Measurements from ENCODE around the gene DACT3.

The DACT3 gene, protein sequence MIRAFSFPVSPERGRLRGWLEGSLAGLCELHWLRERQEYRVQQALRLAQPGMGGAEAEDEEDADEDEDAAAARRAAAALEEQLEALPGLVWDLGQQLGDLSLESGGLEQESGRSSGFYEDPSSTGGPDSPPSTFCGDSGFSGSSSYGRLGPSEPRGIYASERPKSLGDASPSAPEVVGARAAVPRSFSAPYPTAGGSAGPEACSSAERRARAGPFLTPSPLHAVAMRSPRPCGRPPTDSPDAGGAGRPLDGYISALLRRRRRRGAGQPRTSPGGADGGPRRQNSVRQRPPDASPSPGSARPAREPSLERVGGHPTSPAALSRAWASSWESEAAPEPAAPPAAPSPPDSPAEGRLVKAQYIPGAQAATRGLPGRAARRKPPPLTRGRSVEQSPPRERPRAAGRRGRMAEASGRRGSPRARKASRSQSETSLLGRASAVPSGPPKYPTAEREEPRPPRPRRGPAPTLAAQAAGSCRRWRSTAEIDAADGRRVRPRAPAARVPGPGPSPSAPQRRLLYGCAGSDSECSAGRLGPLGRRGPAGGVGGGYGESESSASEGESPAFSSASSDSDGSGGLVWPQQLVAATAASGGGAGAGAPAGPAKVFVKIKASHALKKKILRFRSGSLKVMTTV
- total RNA-seq, result 0.08 to 1.4 (median 0.31) reads per million in 18 experiments

DNA sequence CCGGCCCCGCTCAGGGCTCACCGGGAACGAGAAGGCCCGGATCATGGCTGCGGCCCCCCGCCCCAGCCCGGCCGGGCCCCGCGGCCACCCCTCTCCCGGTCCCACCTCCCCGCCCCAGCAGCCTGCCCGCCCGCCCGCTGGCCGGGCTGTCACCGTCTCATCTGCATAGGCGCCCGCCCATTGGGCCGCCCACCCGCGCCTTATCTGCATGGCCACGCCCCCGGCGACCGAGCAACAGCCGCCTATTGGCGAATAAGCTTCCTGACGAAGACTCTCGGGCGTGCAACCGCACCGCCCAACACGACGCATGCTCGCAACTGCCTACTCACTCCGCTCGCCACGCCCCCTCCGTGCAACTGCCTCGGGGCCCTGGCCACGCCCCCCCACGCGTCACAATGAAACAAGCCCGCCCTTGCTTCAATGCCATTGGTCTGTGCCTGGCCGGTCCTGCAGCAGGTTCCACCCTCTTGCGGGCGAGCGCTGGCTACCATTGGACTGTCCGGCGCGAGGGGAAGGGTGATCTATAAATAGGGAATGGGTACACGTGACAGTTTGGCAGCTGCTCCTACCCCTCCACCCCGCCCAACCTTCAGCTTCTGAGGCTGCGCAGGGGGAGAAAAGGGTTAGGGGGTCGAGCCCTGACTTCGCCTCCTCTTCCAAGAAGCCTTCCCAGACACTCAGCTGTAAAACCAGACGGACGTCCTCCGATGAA is at the start of gene DACT3:
DACT3 (minus strand) TSS at position 163 of the 712 bp plus-strand sequence; CDS start at position 45, 118 bp downstream.
- peak; percentile 100 for DNase-seq

DNA sequence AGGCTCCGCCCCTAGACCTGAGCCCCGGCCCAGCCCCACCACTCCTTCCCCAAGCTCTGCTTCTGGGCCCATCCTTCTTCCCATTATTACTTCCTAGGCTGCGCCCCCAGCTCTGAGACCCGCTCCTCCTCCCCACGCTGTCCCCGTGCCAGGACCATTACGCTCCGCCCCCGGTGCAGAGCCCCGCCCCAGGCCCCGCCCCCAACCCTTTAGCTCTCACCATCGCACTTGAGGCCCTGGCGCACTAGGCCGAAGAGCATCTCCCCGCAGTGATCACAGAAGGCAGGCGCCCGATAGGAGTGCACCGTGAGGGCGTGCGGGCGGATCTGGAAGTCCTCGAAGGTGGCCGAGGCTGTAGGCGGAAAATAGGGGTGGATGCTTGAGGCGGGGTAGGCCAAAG is 49.7 kb upstream of the DACT3 start:
- DNase-seq, result no peak

DNA sequence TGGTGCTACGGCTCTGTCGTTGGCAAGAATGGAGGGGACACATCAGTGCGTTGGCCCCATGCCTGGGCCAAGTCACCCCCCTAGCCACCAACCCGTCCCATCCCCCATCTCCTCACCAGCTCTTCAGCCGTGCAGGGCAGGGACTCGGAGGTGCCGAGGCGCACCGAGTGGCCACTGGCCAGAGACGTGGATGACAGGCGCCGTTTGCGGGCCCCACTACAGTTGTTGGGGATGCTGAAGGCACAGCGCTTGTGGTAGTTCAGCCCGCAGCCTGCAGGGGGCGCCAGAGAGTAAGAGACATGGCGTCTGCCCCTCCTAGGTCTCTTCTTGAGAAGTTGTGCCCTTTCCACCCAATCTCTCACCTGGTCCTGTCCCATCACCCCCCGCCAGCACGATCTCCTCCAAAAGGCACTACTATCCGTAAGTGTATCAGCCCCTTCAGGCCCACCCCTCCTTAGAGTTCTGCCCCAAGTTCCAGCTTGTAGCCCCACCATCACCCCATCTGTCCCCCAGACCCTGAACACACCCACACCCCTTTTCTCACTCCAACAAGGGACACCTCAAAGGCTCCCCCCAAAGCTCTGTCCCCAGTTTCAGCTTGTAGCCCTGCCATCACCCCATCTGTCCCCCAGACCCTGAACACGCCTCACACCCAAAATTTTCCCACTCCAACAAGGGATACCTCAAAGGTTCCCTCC is 43.5 kb upstream of the DACT3 start:
- DNase-seq, result peak; percentile 75 to 82

DNA sequence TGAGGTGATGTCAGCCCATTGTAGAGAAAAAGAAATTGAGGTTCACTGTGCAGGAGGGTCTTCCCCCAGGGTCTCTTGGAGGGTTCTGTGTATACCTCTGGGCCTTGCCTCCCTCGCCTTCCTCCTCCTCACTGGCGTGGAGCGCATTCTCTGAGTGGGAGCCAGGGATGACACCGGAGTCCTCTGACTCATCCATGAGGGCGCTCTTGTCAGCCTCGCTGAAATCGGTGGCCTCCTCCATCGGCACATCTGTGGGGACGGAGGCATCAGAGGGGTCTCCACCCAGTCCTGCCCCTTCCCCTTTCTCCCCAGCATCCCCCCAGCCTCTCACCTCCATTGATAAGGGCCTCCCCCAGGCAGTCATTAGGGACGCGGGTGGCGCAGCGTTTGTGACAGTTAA is 39.7 kb upstream of the DACT3 start:
- no peak for DNase-seq

DNA sequence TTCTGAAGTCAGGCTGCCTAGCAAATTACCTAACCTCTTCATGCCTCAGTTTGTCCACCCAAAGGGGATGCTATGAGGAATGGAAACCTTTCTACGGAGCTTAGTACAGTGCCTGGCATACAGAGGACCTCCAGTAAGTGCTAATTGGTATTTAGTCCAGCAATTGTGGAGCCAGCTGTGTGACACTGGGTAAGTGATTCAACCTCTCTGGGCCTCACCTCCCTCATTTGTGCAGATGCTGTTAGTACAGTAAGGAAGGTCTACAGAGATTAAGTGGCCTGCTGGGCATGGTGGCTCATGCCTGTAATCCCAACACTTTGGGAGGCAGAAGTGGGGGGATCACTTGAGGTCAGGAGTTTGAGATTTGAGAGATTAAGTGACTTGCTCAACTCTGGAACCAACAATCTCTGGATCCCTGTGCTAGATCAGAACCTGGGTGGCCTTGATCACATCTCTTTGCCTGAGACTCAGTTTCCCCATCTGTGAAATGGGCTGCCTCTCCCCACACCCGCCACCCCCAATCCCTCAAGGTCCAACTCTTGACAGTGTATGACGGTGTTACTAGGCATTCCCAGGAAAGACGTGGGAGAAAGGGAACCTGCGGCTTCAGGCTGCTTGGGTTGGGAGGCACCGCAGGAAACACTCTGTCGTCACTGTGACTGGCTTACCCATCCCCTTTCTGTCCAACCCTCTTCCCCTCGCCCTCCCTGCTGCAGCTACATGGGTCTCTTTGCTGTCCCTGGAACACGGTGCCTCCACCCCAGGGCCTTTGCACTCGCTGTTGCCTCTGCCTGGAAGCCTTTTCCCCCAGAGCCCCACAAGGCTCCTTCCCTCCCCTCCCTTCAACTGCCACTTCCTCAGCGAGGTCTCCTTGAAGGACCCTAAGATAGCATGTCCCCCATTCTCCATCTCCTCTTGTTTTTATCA is 37.7 kb upstream of the DACT3 start:
- no peak for DNase-seq

DNA sequence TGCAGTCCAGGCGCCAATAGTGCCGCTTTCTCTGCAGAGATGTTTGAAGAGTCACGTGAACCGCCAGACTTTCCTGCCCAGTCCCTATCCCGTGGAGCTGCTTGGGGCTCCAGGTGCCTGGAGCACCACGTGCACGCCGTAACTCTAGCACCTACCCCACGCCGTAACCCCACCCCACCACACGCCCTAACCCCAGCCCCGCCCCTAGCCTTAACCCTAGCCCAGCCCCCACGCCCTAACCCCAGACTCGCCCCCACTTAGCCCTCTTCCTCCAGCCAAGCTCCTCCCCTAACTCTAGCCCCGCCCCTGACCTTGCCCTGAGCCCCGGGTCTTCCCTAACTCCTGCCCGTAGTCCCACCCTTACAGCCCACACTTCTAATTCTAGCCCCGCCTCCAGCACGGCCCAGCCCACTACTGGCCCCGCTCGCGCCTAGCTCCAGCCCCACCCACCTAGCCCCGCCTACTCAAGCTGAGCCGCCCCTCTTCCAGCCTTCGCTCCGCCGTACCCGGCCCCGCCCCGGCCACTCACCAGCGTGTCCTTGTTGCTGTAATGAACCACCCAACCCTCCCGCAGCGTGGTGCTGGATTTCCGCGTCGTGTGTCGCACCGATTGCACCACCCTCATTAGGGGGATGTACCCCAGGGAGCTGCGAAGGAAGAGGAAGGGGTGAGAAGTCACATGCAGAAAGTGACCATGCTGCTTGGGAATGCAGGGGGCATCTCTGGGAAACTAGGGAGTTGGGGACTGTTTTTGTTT is 36.4 kb upstream of the DACT3 start:
- peak; percentile 48 to 57 for DNase-seq

DNA sequence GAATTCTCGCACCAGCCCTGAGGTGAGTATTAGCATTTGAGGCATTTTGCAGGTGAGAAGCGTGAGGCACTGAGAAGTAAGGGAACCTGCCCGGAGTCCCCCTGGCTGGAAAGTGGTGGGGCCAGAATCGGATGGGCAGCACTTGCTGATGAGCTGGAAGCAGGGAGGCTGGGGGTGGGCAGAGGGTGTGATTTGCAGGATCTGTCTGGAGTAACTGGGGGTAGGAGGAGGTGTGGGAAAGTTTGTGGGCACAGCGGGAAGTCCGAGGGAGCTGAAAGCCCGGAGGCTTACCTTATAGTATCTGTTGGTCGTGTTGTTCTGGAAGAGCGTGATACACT is 35.9 kb upstream of the DACT3 start:
- DNase-seq, result no peak

DNA sequence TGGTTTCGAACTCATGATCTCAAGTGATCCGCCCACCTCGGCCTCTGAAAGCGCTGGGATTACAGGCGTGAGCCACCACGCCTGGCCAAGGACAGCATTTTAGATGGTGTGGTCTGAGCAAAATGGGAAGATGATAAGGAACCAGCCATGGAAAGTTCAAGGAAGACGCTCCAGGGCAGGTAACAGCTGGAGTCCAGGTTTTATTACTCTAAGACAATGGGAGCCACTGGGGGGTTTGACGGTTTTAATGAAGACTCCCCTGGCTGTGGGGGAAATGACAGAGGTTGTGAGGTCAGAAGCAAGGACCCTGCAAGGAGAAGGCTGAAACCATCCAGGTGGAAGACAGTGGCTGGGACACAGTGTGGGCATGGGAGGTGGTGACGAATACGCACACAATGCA is 35.1 kb upstream of the DACT3 start:
- DNase-seq, result no peak

DNA sequence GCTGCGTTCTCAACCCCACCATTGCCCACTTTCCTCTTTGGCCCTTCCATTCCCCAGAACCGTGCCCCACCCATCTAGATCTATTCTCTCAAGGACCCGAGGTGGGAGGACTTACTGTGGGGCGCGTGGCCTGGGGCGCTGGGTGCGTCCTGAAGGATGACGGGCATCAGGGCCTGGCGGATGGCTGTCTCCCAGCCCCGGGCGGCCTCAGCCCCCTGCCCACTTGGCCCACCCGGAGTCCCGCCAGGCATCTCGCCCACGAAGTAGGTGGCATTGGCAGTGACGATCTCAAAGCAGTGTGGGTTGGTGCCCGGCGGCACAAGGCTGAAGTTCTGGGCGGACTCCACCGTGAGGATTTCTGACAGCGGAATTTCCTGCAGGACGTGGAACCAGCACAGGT is 32.8 kb upstream of the DACT3 start:
- DNase-seq, result no peak

DNA sequence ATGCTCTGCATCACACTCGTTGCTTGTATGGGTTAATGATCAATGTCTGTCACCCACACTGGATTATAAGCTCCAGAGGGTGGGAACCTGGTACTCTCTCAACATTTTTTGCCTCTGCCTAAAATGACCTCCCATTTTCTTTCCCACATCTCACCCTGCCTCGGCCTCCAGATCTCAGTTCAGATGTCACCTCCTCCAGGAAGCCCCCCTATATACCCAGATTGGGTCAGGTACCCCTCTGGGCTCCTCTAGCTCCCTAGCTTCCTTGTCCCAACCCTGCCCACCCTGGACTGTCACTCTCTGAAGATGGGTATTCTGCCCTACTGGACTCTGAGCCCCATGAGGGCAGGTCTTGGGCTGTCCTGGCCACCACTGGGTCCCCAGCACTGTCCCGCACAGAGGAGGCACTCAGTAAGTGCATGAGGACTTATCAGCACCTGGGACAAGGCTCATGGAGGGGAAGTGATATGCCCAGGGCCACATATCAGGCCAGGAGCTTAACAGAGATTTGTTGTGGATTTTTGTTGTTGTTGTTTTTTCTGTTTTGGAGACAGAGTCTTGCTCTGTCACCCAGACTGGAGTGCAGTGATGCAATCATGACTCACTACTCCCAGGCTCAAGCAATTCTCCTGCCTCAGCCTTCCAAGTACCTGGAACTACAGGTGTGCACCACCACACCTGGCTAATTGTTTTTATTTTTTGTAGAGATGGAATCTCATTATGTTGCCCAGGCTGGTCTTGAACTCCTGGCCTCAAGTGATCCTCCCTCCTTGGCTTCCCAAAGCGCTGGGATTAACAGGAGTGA is 32.1 kb upstream of the DACT3 start:
- no peak for DNase-seq

DNA sequence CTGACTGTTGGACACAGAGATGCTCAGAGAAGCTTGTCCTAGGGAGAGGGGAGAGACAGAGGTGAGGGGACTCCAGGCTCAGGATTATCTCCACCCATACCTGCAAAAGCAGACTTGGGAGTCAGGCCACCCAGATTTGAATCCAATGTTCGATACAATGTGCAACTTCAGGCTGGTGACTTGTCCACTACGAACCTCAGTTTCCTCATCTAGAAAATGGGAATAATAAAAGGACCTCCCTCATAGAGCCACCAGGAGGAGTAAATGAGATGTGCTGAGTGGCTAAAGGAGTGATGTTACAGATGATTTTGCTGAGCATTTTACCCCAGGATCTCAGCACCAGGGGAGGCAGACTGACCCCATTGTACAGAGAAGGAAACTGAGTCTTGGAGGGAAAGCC is 31.0 kb upstream of the DACT3 start:
- DNase-seq, result no peak

DNA sequence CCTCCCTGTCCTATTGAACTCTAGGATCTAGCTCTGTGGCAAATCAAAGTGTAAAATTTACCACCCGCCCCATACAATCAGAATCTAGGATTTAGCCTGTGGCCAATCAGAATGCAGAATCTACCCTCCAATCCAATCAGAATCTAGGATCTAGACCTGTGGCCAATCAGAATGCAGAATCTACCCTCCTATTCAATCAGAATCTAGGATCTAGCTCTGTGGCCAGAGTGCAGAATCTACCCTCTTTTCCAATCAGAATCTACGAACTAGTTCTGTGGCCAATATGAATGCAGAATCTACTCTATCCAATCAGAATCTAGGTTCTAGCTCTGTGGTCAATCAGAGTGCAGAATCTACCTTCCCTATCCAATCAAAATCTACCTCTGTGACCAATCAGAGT is 30.1 kb upstream of the DACT3 start:
- DNase-seq, result no peak

DNA sequence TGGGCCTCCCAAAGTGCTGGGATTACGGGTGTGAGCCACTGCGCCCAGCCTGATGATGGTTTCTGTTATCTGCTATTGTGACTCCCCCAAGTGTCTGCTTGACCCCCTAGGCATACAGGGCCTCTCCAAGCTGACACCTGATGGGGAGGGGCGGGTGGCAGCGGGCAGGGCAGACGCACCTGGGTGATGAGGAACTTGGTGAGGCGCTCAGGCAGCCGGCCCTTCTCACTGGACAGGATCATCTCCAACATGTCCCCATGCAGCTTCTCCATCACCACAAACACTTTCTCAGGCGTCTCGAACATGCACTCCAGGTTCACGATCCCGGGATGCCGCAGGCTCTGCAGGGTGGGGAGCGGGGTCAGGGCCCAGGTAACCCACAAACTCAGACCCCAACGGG is 28.4 kb upstream of the DACT3 start:
- no peak for DNase-seq

DNA sequence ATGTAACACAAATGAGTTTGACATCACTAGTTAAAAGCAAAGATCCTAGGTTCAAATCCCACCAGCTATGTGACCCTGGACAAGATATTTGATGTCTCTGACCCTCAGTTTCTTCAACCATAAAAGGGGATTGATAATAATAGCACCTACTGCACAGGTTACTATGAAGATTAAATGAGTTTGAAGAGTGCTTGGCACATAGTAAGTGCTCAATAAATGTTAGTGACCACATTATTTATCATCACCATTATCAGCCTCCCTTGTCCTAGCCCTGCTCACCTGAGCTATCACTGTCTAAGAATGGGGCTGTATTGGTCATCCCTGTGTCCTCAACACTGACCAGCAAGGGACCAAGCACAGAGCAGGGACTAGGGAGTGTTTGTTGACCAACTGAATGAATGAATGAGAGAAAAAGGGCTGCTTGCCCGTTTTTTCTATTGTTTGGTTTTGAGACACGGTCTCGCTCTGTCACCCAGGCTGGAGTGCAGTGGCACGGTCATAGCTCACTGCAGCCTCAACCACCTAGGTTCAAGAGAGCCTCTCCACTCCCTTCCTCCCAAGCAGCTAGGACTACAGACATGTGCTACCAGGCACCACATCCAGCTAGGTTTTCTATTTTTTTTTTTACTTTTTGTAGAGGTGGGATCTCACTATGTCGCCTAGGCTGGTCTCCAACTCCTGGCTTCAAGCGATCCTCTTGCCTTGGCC is 26.6 kb upstream of the DACT3 start:
- DNase-seq, result no peak

DNA sequence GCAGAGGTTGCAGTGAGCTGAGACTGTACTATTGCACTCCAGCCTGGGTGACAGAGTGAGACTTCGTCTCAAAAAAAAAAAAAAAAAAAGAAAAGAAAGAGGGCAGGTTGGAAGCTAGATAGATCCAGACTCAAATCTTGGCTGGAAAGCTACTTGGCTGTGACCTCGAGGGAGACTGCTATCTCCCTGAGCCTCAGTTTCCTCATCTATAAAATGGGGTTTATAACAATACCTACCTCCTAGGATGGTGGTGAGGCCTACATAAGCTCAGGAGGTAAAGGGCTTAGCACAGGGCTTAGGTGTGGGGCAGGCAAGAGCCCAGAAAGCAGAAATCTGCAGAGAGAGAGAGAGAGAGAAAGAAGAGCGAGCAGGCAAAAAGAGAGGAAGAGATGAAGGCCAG is 24.2 kb upstream of the DACT3 start:
- DNase-seq, result no peak

DNA sequence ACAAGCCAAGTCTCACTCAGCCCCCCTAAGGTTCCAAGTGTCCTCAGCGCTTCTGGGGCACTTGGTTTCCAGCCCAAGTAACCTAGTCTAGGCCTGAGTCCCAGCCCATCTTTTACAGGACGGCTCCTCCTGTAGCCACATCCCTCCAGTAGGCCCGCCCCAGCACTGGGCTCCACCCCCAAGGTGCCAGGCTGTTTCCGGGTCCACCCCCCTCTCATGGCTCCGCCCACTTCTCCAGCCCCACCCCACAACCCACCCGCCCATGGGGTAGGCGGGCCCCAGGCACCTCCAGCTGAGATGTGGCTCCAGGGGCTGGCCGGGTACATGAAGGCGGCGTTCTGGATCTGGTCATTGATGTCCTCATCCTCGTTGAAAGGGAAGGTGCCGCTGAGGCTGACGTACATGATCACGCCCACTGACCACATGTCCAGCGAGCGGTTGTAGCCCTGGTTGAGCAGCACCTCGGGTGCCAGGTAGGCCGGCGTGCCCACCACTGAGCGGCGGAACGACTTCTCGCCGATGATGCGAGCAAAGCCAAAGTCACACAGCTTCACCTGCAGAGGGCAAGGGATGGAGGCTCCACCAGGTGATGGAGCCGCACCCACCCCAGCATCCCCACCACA is 17.2 kb upstream of the DACT3 start:
- DNase-seq, result peak in 1 of 2 donors; percentile 18

DNA sequence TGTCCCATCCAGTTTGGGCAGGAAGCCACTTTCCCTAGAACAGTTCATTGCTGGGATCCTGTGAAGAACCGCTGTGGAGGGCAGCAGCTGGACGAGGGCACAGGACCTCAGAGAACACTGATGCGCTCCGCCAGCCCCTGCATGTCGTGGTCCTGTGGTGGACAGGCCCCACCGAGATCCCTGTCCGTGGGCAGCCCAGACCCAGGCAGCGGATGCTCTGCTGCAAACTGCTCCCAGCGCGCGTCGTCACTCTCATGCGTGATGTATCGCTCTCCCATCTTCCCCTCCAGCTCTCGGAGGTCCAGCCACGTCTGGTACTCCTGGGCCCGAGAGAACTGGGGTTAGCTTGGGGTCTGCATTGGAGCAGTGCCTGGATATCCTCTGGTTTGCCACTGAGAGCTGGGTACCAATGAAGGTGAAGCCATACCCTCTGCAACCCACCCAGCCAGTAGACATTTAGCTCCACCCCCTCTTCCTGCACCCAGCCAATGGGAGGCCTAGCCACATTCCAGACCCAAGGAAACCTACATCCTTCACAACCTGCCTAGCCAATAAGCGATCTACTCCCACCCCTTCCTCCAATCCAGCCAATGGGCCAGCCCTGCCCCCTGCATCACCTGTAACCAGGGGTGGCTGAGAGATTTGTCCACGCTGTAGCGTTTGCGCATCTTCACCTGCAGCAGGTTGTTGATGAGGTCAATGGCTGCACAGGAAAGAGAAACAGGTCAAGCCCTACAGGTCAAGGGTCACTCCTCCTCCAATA is 13.6 kb upstream of the DACT3 start:
- no peak for DNase-seq

DNA sequence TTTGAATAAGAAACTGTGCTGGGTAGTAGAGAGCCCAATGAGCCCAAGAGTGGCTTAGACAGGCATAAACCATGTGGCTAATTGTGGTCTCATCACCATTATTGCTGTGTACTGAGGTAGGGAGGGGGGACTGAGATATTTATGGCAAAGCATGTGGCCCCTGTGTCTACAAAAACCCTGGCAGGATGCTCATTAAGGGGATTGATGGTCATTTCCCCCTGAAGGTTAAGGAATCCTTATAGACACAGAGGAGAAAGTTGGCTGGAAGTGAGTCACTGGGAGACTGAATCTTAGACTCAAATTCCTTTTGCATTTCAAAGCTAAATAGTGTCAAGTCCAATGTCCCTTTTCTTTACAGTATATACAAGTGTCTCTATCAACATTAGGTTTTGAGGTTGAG is 9.8 kb upstream of the DACT3 start:
- DNase-seq, result no peak

Data from inflammatory macrophage (primary cell).